OCI-LY3 (cell line): ENCODE measurements around the gene SH3RF3.

Source experiments
- H2AFZ ChIP-seq: fragments of 200-600, 300-600 bp; shearing (Covaris generic); 2 replicates; pipeline ENCODE4 v1.6.0; 2014; ENCODE audit warnings: antibody characterized with exemption, low read depth, low read length
- H3K27ac ChIP-seq: fragments of 200-600, 300-600 bp; sonication (generic); 2 replicates; pipeline ENCODE4 v1.5.1; 2014; ENCODE audit warnings: mild to moderate bottlenecking, low read length, moderate library complexity, mixed read lengths
- H3K27me3 ChIP-seq: fragments of 200-600, 300-600 bp; sonication (generic); 2 replicates; pipeline ENCODE4 v1.6.1; 2014; ENCODE audit warnings: low read depth, low read length, mixed read lengths
- H3K36me3 ChIP-seq: fragments of 200-600, 300-600 bp; sonication (generic); replicated peaks from 2 replicates; pipeline ENCODE3; 2014; ENCODE audit warnings: low read depth, low read length, mixed read lengths
- H3K4me1 ChIP-seq: fragments of 300-600, 200-600 bp; sonication (generic); 2 replicates; pipeline ENCODE4 v1.6.1; 2014; ENCODE audit warnings: low read length, mixed read lengths
- H3K4me2 ChIP-seq: fragments of 200-600, 300-600 bp; sonication (generic); 2 replicates; pipeline ENCODE4 v1.6.1; 2014; ENCODE audit warnings: low read length, mixed read lengths
- H3K4me3 ChIP-seq: fragments of 300-600, 200-600 bp; sonication (generic); 2 replicates; pipeline ENCODE4 v1.5.1; 2014; ENCODE audit warnings: antibody characterized with exemption, mild to moderate bottlenecking, low read length, moderate library complexity
- H3K79me2 ChIP-seq: fragments of 300-600, 200-600 bp; shearing (Covaris generic); 2 replicates; pipeline ENCODE4 v1.6.1; 2014; ENCODE audit warnings: mild to moderate bottlenecking, low read length, mixed read lengths
- H3K9ac ChIP-seq: fragments of 300-600, 200-600 bp; shearing (Covaris generic); 2 replicates; pipeline ENCODE4 v1.6.0; 2014; ENCODE audit warnings: mild to moderate bottlenecking, low read length, moderate library complexity
- H3K9me3 ChIP-seq: fragments of 200-600, 300-600 bp; shearing (Covaris generic); 2 replicates; pipeline ENCODE4 v1.6.1; 2014; ENCODE audit warnings: low read length, mixed read lengths; ENCODE audit not compliant: insufficient read depth
- H4K20me1 ChIP-seq: fragments of 200-600, 300-600 bp; sonication (generic); 2 replicates; pipeline ENCODE4 v1.6.1; 2016; ENCODE audit warnings: low read length, mixed read lengths; ENCODE audit not compliant: insufficient read depth
- CTCF ChIP-seq: fragments of 200-600, 300-600 bp; sonication (generic); IDR thresholded peaks from 2 replicates; pipeline ENCODE4 v1.5.1; 2014; ENCODE audit warnings: antibody characterized with exemption, low read length, low read depth
- EZH2phosphoT487 ChIP-seq: fragments of 200-600 bp; shearing (Covaris generic); IDR thresholded peaks from 2 replicates; pipeline ENCODE4 v1.6.1; 2018; ENCODE audit warnings: antibody characterized with exemption, mixed run types, low read depth

Gene SH3RF3

GRCh38 chr2:109225170-109225782, 96.3 kb downstream of the SH3RF3 start:
- H3K27me3 ChIP-seq: no peaks in the 10 kb centered on the region; the same call in 1 of the 2 replicates
- no peak overlapping the region for H3K4me2 ChIP-seq
- H3K9me3 ChIP-seq: no peaks in the 10 kb centered on the region
- TF ChIP-seq CTCF (no peak), EZH2phosphoT487 (no peak)
- H3K9ac ChIP-seq: no peak overlapping the region
- H3K4me1 ChIP-seq: no peaks in the 10 kb centered on the region
- H3K4me3 ChIP-seq: no peak overlapping the region
- no peaks in the 10 kb centered on the region for H4K20me1 ChIP-seq
- H2AFZ ChIP-seq: no peak overlapping the region
- no peaks in the 10 kb centered on the region for H3K36me3 ChIP-seq
- no peak overlapping the region for H3K27ac ChIP-seq
- H3K79me2 ChIP-seq: no peaks in the 10 kb centered on the region

GRCh38 chr2:109226128-109226527, 97.1 kb downstream of the SH3RF3 start:
- H3K36me3 ChIP-seq: no peaks in the 10 kb centered on the region
- H3K4me3 ChIP-seq: no peak overlapping the region
- no peak overlapping the region for H3K9ac ChIP-seq
- H3K27me3 ChIP-seq: no peaks in the 10 kb centered on the region; the same call in 1 of the 2 replicates
- H2AFZ ChIP-seq: no peak overlapping the region
- no peak for TF ChIP-seq CTCF
- no peak for TF ChIP-seq EZH2phosphoT487
- no peak overlapping the region for H3K27ac ChIP-seq
- no peaks in the 10 kb centered on the region for H3K4me1 ChIP-seq
- H4K20me1 ChIP-seq: no peaks in the 10 kb centered on the region
- H3K4me2 ChIP-seq: no peak overlapping the region
- no peaks in the 10 kb centered on the region for H3K9me3 ChIP-seq
- H3K79me2 ChIP-seq: no peaks in the 10 kb centered on the region

- H3K4me3 ChIP-seq: no peak overlapping the region
- H3K79me2 ChIP-seq: no peaks in the 10 kb centered on the region
- peaks cover 5% of the 10 kb centered on the region; the same call in 1 of the 2 replicates for H3K27me3 ChIP-seq
- H3K9ac ChIP-seq: no peak overlapping the region
- no peaks in the 10 kb centered on the region for H3K9me3 ChIP-seq
- H4K20me1 ChIP-seq: no peaks in the 10 kb centered on the region
- H3K4me1 ChIP-seq: no peaks in the 10 kb centered on the region
- no peaks in the 10 kb centered on the region for H3K36me3 ChIP-seq
- TF ChIP-seq EZH2phosphoT487: no peak
- no peak for TF ChIP-seq CTCF
- no peak overlapping the region for H3K4me2 ChIP-seq
- H3K27ac ChIP-seq: no peak overlapping the region
- no peak overlapping the region for H2AFZ ChIP-seq
Measured at GRCh38 chr2:109226622-109227021, 97.6 kb downstream of the SH3RF3 start.

- H2AFZ ChIP-seq: no peak overlapping the region
- H3K27ac ChIP-seq: no peak overlapping the region
- TF ChIP-seq EZH2phosphoT487 (no peak), CTCF (no peak)
- H3K9me3 ChIP-seq: no peaks in the 10 kb centered on the region
- peaks cover 6% of the 10 kb centered on the region; the same call in 1 of the 2 replicates for H3K27me3 ChIP-seq
- H3K36me3 ChIP-seq: no peaks in the 10 kb centered on the region
- H3K4me3 ChIP-seq: no peak overlapping the region
- H3K4me2 ChIP-seq: no peak overlapping the region
- H3K9ac ChIP-seq: no peak overlapping the region
- no peaks in the 10 kb centered on the region for H3K4me1 ChIP-seq
- no peaks in the 10 kb centered on the region for H3K79me2 ChIP-seq
- H4K20me1 ChIP-seq: no peaks in the 10 kb centered on the region
Measured at GRCh38 chr2:109229094-109229675, 100.2 kb downstream of the SH3RF3 start.
